Spleen (tissue), 11 donors: ENCODE results near the gene SLC16A2. TPM values are rescaled to one million over a fixed set of nuclear protein-coding genes. Genes with fewer than 3 reads are reported as not detected.

ENCODE experiments used
- DNase-seq: peaks from one replicate; pipeline ENCODE4 v3.0.0-alpha.2; 2020
- H3K27ac ChIP-seq, 8 donors: fragments of 200-600 bp; sonication (generic) in 7 of 8; 1 replicate in 4 of 8; 2 replicates in 4 of 8; pipeline versions ENCODE4 v1.5.0 to v1.8.0; 2016 to 2021; ENCODE audit warnings: inconsistent platforms in 4 of 8, mild to moderate bottlenecking in 4 of 8, moderate library complexity in 1 of 8
- H3K27me3 ChIP-seq, 7 donors: fragments of 200-600 bp; sonication (generic) in 6 of 7; replicated peaks in 1 of 7; 1 replicate in 4 of 7; 2 replicates in 3 of 7; pipeline versions ENCODE4 v1.5.0 to v1.8.0; 2016 to 2021; ENCODE audit warnings: inconsistent platforms in 3 of 7, mild to moderate bottlenecking in 1 of 7
- H3K36me3 ChIP-seq, 6 donors: fragments of 200-600 bp; sonication (generic) in 5 of 6; 1 replicate in 4 of 6; 2 replicates in 2 of 6; pipeline versions ENCODE4 v1.5.0 to v1.8.0; 2016 to 2021; ENCODE audit warnings: inconsistent platforms in 2 of 6
- H3K4me1 ChIP-seq, 6 donors: fragments of 200-600 bp; sonication (generic) in 5 of 6; 1 replicate in 3 of 6; 2 replicates in 3 of 6; pipeline versions ENCODE4 v1.5.0 to v1.8.0; 2016 to 2021; ENCODE audit warnings: inconsistent platforms in 3 of 6
- H3K4me3 ChIP-seq, 8 donors: fragments of 200-600 bp; sonication (generic) in 7 of 8; 1 replicate in 4 of 8; 2 replicates in 4 of 8; pipeline versions ENCODE4 v1.5.0 to v1.8.0; 2016 to 2021; ENCODE audit warnings: inconsistent platforms in 4 of 8, mild to moderate bottlenecking in 4 of 8, moderate library complexity in 2 of 8
- H3K9me3 ChIP-seq, 8 donors: fragments of 200-600 bp; sonication (generic) in 7 of 8; 1 replicate in 4 of 8; 2 replicates in 4 of 8; pipeline versions ENCODE4 v1.5.0 to v1.8.0; 2016 to 2021; ENCODE audit warnings: inconsistent platforms in 4 of 8
- POLR2A ChIP-seq, 3 donors: fragments of 450-650 bp; IDR thresholded peaks; one replicate each; pipeline ENCODE4 v1.5.1; 2017; ENCODE audit warnings: antibody characterized with exemption in 3 of 3, mild to moderate bottlenecking in 1 of 3
- POLR2AphosphoS5 ChIP-seq, 3 donors: sonication (generic); formaldehyde crosslinking; IDR thresholded peaks; one replicate each; pipeline ENCODE4 v1.5.1; 2017; ENCODE audit warnings: antibody characterized with exemption in 3 of 3
- WGBS, 5 donors: extraction: QIAGEN DNeasy Blood & Tissue Kit in 3 of 5; methylation state at CpG; one replicate each; pipeline versions ENCODE4 v1.1.5 to v1.1.7; 2013 to 2018; 5-methylcytosine and 5-hydroxymethylcytosine counted together
- intact Hi-C: fragments of 100-400 bp; cut with DNase I; formaldehyde crosslinking; loops from one replicate; pipeline ENCODE4 v1.15.0; 2023; ENCODE audit warnings: low total_unique reads
- polyA plus RNA-seq, 3 donors: library from polyadenylated mRNA; stranded (reverse); fragments of 200-250 nt; gene quantifications; one replicate each; pipeline ENCODE4 v1.2.1, GENCODE V29; 2013
- total RNA-seq, 7 donors: library from RNA; depleted of rRNA in 3 of 7; stranded (reverse); fragments of >200 nt in 3 of 7; fragmentation: NEBNext Ultra II Directional in 4 of 7; extraction: Animal tissue kit (Norgen Biotek cat#: 25700) in 4 of 7; gene quantifications; one replicate each; pipeline versions ENCODE4 v1.1.0 to v1.2.1, GENCODE V29; 2016 to 2021
- TF ChIP-seq, protein P1 (sequence below), 11 experiments: fragments of 200-600 bp in 7 of 11; fragments of 450-650 bp in 4 of 11; sonication (generic) in 4 of 11; IDR thresholded peaks in 8 of 11; conservative IDR thresholded peaks in 3 of 11; 1 replicate in 7 of 11; 2 replicates in 4 of 11; pipeline versions ENCODE4 v1.4.0 to v1.8.0; 2016 to 2021; ENCODE audit warnings: antibody characterized with exemption in 11 of 11, inconsistent platforms in 4 of 11, mild to moderate bottlenecking in 1 of 11
- donor health status: healthy with polysubstance abuse.
- donor health status: DM: no; HTN: no; CAD: no; lungs with moderate emphysema.
- donor health status: DM: no; HTN: no; CAD: no.
- donor health status: Bipolar disorder and iron deficiency.
- donor health status: healthy.
- donor health status: DM: no; HTN: no; CAD: no.
- donor health status: DM: yes; HTN: yes; CAD: no.

Gene SLC16A2
- total and polyA plus RNA-seq, 10 donors: 0.41 to 4.4 (median 3.1) TPM

DNA sequence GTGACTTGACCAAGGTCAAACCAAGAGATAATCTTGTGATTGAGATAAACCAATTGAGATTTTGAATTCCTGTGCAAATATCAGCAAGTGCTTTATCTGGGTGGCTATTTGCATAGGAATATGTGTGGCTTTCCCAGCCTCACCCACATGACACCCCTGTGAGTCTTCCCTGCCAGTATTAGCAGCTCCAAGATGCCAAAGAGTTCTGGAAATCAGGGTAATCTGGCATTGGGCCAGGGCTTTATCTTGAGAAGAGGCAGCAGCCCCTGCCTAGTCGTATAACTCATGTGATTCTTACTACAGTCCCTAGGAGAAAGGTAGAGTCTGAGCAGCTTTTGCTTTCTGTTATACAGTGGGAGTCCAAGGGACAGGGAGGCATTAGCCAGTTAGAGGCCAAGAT is 105.5 kb downstream of the SLC16A2 start:
- DNase-seq: no peak
- TF ChIP-seq, protein P1, sequence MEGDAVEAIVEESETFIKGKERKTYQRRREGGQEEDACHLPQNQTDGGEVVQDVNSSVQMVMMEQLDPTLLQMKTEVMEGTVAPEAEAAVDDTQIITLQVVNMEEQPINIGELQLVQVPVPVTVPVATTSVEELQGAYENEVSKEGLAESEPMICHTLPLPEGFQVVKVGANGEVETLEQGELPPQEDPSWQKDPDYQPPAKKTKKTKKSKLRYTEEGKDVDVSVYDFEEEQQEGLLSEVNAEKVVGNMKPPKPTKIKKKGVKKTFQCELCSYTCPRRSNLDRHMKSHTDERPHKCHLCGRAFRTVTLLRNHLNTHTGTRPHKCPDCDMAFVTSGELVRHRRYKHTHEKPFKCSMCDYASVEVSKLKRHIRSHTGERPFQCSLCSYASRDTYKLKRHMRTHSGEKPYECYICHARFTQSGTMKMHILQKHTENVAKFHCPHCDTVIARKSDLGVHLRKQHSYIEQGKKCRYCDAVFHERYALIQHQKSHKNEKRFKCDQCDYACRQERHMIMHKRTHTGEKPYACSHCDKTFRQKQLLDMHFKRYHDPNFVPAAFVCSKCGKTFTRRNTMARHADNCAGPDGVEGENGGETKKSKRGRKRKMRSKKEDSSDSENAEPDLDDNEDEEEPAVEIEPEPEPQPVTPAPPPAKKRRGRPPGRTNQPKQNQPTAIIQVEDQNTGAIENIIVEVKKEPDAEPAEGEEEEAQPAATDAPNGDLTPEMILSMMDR (IDR thresholded peaks at IDR 0.05 in 8 of 11, conservative IDR thresholded peaks at IDR 0.05 in 3 of 11): no peak
- TF ChIP-seq POLR2AphosphoS5 (IDR thresholded peaks at IDR 0.05): no peak
- no peak for TF ChIP-seq POLR2A (IDR thresholded peaks at IDR 0.05)
- 54 to 73% (median 59%) methylated on average over 1 of the region's 1 CpG; no CpG with 5 or more reads in 1 of the 5 donors for WGBS, 5 donors
- H3K27ac ChIP-seq: no peak overlapping the region
- no peak overlapping the region for H3K4me3 ChIP-seq
- H3K27me3 ChIP-seq: no peaks in the 10 kb centered on the region
- no peaks in the 10 kb centered on the region for H3K4me1 ChIP-seq
- intact Hi-C loops: no loop called here
- no peaks in the 10 kb centered on the region for H3K36me3 ChIP-seq
- no peaks in the 10 kb centered on the region for H3K9me3 ChIP-seq

DNA sequence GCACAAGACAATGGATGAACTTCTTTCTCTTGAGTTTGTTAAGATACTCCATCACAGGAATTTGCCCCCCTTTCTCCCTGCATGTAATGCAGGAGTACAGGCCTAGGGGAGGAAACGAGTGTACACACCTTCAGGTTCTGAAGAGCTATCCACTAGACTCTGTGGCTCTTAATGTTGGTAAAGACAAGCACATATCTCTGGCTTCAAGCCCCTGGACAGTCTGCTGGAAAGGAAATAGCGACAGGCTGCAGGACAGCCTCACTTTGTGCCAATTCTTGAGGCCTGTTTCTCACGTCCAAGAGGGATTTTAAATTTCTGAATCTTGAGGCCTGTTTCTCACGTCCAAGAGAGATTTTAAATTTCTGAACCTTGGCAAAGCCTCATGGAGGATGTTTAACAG is 106.1 kb downstream of the SLC16A2 start:
- Histone ChIP-seq H3K27ac (no peak overlapping the region), H3K4me1 (no peaks in the 10 kb centered on the region), H3K4me3 (no peak overlapping the region), H3K27me3 (no peaks in the 10 kb centered on the region), H3K9me3 (no peaks in the 10 kb centered on the region), H3K36me3 (no peaks in the 10 kb centered on the region)
- 60 to 81% (median 74%) methylated on average over 4 of the region's 4 CpGs for WGBS, 5 donors
- no peak for TF ChIP-seq POLR2AphosphoS5 (IDR thresholded peaks at IDR 0.05)
- no peak for TF ChIP-seq POLR2A (IDR thresholded peaks at IDR 0.05)
- TF ChIP-seq, protein P1 (IDR thresholded peaks at IDR 0.05 in 8 of 11, conservative IDR thresholded peaks at IDR 0.05 in 3 of 11): no peak
- DNase-seq: no peak
- intact Hi-C loops: no loop called here

DNA sequence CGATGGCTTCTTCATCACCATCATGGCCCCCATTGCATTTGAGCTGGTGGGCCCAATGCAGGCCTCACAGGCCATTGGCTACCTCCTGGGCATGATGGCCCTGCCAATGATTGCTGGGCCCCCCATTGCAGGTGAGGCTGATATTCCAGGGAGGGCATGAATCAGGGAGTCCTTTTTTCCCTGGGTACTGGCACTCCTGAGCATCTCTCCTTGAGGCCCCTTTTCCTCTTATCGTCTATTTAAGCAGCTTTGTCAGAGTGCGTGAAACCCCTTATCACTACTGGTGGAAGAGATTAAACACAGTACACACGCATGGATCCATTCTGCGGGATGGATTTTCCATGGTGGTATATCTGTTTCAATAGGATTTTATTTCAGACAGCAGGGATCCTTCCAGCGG is 108.0 kb downstream of the SLC16A2 start:
- H3K27ac ChIP-seq: no peak overlapping the region
- DNase-seq: no peak
- no peaks in the 10 kb centered on the region for H3K27me3 ChIP-seq
- no peak for TF ChIP-seq POLR2A (IDR thresholded peaks at IDR 0.05)
- TF ChIP-seq, protein P1 (IDR thresholded peaks at IDR 0.05 in 8 of 11, conservative IDR thresholded peaks at IDR 0.05 in 3 of 11): no peak
- TF ChIP-seq POLR2AphosphoS5 (IDR thresholded peaks at IDR 0.05): no peak
- 93 to 98% (median 95%) methylated on average over 5 to 6 of the region's 6 CpGs for WGBS, 5 donors
- no peaks in the 10 kb centered on the region for H3K9me3 ChIP-seq
- no peak overlapping the region for H3K4me3 ChIP-seq
- no peaks in the 10 kb centered on the region for H3K36me3 ChIP-seq
- H3K4me1 ChIP-seq: no peaks in the 10 kb centered on the region
- intact Hi-C loops: no loop called here

DNA sequence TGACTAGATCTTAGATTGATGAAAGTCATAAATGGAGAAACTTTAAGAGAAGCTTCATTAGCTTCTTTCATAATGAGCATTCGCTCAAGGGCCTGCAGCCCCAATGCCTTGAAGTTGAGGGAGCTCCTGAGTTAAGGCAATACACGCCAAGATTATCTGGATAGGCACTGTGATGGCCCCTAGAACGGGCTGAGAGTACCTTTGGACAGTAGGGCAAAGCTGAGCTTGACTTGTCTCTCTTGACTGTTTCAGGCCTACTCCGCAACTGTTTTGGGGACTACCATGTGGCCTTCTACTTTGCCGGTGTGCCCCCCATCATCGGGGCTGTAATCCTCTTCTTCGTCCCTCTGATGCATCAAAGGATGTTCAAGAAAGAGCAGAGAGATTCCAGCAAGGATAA is 109.8 kb downstream of the SLC16A2 start:
- no peak for DNase-seq
- 71 to 100% (median 90%) methylated on average over 7 of the region's 7 CpGs for WGBS, 5 donors
- H3K27ac ChIP-seq: no peak overlapping the region
- H3K4me1 ChIP-seq: peaks cover 0 to 10% (median 4%) of the 10 kb centered on the region in 6 donors
- H3K4me3 ChIP-seq: no peak overlapping the region
- TF ChIP-seq POLR2A (IDR thresholded peaks at IDR 0.05) (no peak), POLR2AphosphoS5 (IDR thresholded peaks at IDR 0.05) (no peak)
- TF ChIP-seq, protein P1 (IDR thresholded peaks at IDR 0.05 in 8 of 11, conservative IDR thresholded peaks at IDR 0.05 in 3 of 11): no peak
- intact Hi-C loops: no loop called here
- H3K27me3 ChIP-seq: peaks cover 0 to under 1% (median 0%) of the 10 kb centered on the region in 7 donors
- H3K36me3 ChIP-seq: no peaks in the 10 kb centered on the region
- no peaks in the 10 kb centered on the region for H3K9me3 ChIP-seq
